Neutrophil (primary cell): ENCODE data around the gene BANF2.

Experiments used
- H3K27ac ChIP-seq: fragments of 200-600 bp; sonication (generic); 2 replicates; pipeline ENCODE4 v1.5.1; 2016; ENCODE audit warnings: mild to moderate bottlenecking, moderate library complexity
- H3K27me3 ChIP-seq: fragments of 200-600 bp; sonication (generic); 2 replicates; pipeline ENCODE4 v1.6.0; 2016; ENCODE audit warnings: mild to moderate bottlenecking
- H3K36me3 ChIP-seq: fragments of 200-600 bp; sonication (generic); 2 replicates; pipeline ENCODE4 v1.5.1; 2017
- H3K4me1 ChIP-seq, 2 experiments: fragments of 200-600 bp in 1 of 2; sonication (generic) in 1 of 2; 1 replicate in 1 of 2; 2 replicates in 1 of 2; pipeline versions ENCODE4 v1.5.1 to v1.6.1; 2013 to 2016; ENCODE audit warnings: low read depth in 1 of 2, low read length in 1 of 2, mild to moderate bottlenecking in 1 of 2, moderate library complexity in 1 of 2; ENCODE audit not compliant: control insufficient read depth in 1 of 2, insufficient read depth in 1 of 2
- H3K4me3 ChIP-seq, 2 experiments: fragments of 200-600 bp in 1 of 2; sonication (generic) in 1 of 2; 1 replicate in 1 of 2; 2 replicates in 1 of 2; pipeline ENCODE4 v1.5.1; 2013 to 2016; ENCODE audit warnings: low read depth in 1 of 2, low read length in 1 of 2, mild to moderate bottlenecking in 1 of 2, moderate library complexity in 1 of 2
- H3K9me3 ChIP-seq: fragments of 200-600 bp; sonication (generic); 2 replicates; pipeline ENCODE4 v1.5.1; 2016
- CTCF ChIP-seq: fragments of 200-600 bp; sonication (generic); IDR thresholded peaks from 2 replicates; pipeline ENCODE4 v1.5.1; 2016; ENCODE audit warnings: antibody characterized with exemption

The BANF2 gene

GRCh38 chr20:17699931-17700351 lies at the start of gene BANF2:
Gene BANF2, plus strand, starts transcription at chr20:17699966. Its CDS starts 25,060 bp downstream, at chr20:17725026.
- Histone ChIP-seq H3K4me1 (no peaks in the 10 kb centered on the region), H3K36me3 (no peaks in the 10 kb centered on the region), H3K27ac (no peak within 1 kb of the TSS), H3K4me3 (no peak within 1 kb of the TSS), H3K9me3 (no peaks in the 10 kb centered on the region), H3K27me3 (no peaks in the 10 kb centered on the region)
- TF ChIP-seq CTCF = no peak

GRCh38 chr20:17650301-17651128 lies 49.3 kb upstream of the BANF2 start:
- TF ChIP-seq CTCF = no peak
- Histone ChIP-seq H3K9me3 (no peaks in the 10 kb centered on the region), H3K27me3 (no peaks in the 10 kb centered on the region), H3K4me1 (peaks cover 39 to 46% of the 10 kb centered on the region in 2 experiments), H3K4me3 (no peak overlapping the region), H3K27ac (peak overlapping the region; percentile 53), H3K36me3 (peaks cover 6% of the 10 kb centered on the region)

GRCh38 chr20:17651129-17651759 lies 48.5 kb upstream of the BANF2 start:
- H3K27ac ChIP-seq = peak overlapping the region; percentile 53
- H3K27me3 ChIP-seq = no peaks in the 10 kb centered on the region
- H3K4me1 ChIP-seq = peaks cover 39 to 46% of the 10 kb centered on the region in 2 experiments
- H3K36me3 ChIP-seq = peaks cover 12% of the 10 kb centered on the region
- H3K9me3 ChIP-seq = no peaks in the 10 kb centered on the region
- TF ChIP-seq CTCF = no peak
- no peak overlapping the region for H3K4me3 ChIP-seq

- peaks cover 39 to 46% of the 10 kb centered on the region in 2 experiments for H3K4me1 ChIP-seq
- H3K9me3 ChIP-seq = no peaks in the 10 kb centered on the region
- H3K36me3 ChIP-seq = peaks cover 18% of the 10 kb centered on the region
- H3K27me3 ChIP-seq = no peaks in the 10 kb centered on the region
- no peak for TF ChIP-seq CTCF
- peak overlapping the region; percentile 53 for H3K27ac ChIP-seq
- H3K4me3 ChIP-seq = no peak overlapping the region
Measured at GRCh38 chr20:17651760-17652388, 47.9 kb upstream of the BANF2 start.

- H3K27ac ChIP-seq = no peak overlapping the region
- H3K27me3 ChIP-seq = no peaks in the 10 kb centered on the region
- peaks cover 18% of the 10 kb centered on the region for H3K36me3 ChIP-seq
- no peaks in the 10 kb centered on the region for H3K9me3 ChIP-seq
- no peak for TF ChIP-seq CTCF
- H3K4me1 ChIP-seq = peaks cover 39 to 46% of the 10 kb centered on the region in 2 experiments
- H3K4me3 ChIP-seq = no peak overlapping the region
Measured at GRCh38 chr20:17652411-17652810, 47.4 kb upstream of the BANF2 start.
